Smooth muscle cell of trachea (primary cell): ENCODE results near the gene RERGL. TPM values are rescaled to one million over a fixed set of nuclear protein-coding genes. Genes with fewer than 3 reads are reported as not detected.

Experiments used
- total RNA-seq: library from RNA; depleted of rRNA; stranded (reverse); fragments of >200 nt; gene quantifications from 2 replicates; pipeline ENCODE4 v1.2.1, GENCODE V29; 2014

RERGL gene
- total RNA-seq = not detected in 2 replicates

GRCh38 chr12:18090093-18090492, at the start of gene RERGL:
Gene RERGL (minus strand): TSS chr12:18090193. CDS start chr12:18090140, 53 bp downstream.

Other genes starting within 250 kb of the RERGL start
- gene PIK3C2G, start 171.3 kb upstream of the RERGL start, total RNA-seq = not detected in 2 replicates